ENCODE data around the gene MYPOP. TPM values are rescaled to one million over a fixed set of nuclear protein-coding genes. Genes with fewer than 3 reads are reported as not detected.

The MYPOP gene
- total and polyA plus RNA-seq, 9 of the 15 experiments (the other 6 are each of a cell fraction or from before 2014, with no cell fraction given) = 0.32 to 7.6 (median 1.6) TPM

- TF ChIP-seq STAT6 (CRISPR knock-in tag; IDR thresholded peaks at IDR 0.05) = no peak
- no peak for TF ChIP-seq ZC3H8 (IDR thresholded peaks at IDR 0.05)
- TF ChIP-seq ZNF764 (CRISPR knock-in tag; IDR thresholded peaks at IDR 0.05; ENCODE audit: low read depth) = no peak
- TF ChIP-seq ZNF740 (CRISPR knock-in tag; IDR thresholded peaks at IDR 0.05) = no peak
- no peak for TF ChIP-seq ZNF740 (tag; IDR thresholded peaks at IDR 0.05)
- TF ChIP-seq HES1 (IDR thresholded peaks at IDR 0.05; ENCODE audit: low read depth) = no peak
- peak; percentile 37; the same call in 1 of the 2 replicates for TF ChIP-seq SMARCE1 (IDR thresholded peaks at IDR 0.05)
- TF ChIP-seq SP1 (CRISPR knock-in tag; IDR thresholded peaks at IDR 0.05) = peak; percentile 37; the same call in 1 of the 2 replicates
- TF ChIP-seq SPI1 (IDR thresholded peaks at IDR 0.05; ENCODE audit: borderline replicate concordance, low read depth, low read length) = no peak
- TF ChIP-seq MGA (IDR thresholded peaks at IDR 0.05) = no peak
- TF ChIP-seq ZC3H11A (IDR thresholded peaks at IDR 0.05; ENCODE audit: low read depth, low read length) = no peak
- TF ChIP-seq GABPB1 (CRISPR knock-in tag; IDR thresholded peaks at IDR 0.05) = no peak
- TF ChIP-seq SRSF9 (IDR thresholded peaks at IDR 0.05; ENCODE audit: borderline replicate concordance, low read depth, low read length) = no peak
Observed at GRCh38 chr19:45887200-45887710, 15.2 kb downstream of the MYPOP start (continued).
